AG09309 (cell line): ENCODE results near the gene KANSL1L.

ENCODE experiments used
- DNase-seq: peaks from one replicate; pipeline ENCODE4 v3.0.0-alpha.2; 2010; ENCODE audit warnings: low read depth
- H3K4me3 ChIP-seq: 2 replicates; pipeline ENCODE4 v1.5.1; 2011; ENCODE audit warnings: mild to moderate bottlenecking, low read depth, low read length, moderate library complexity; ENCODE audit not compliant: control insufficient read depth
- CTCF ChIP-seq: IDR thresholded peaks from 2 replicates; pipeline ENCODE4 v1.5.1; 2011; ENCODE audit warnings: mild to moderate bottlenecking, low read depth, low read length, inconsistent platforms; ENCODE audit not compliant: insufficient read depth, control insufficient read depth; ENCODE audit errors: missing control alignments

Gene KANSL1L

GRCh38 chr2:210027608-210028007 lies 143.6 kb downstream of the KANSL1L start:
- H3K4me3 ChIP-seq, result no peak overlapping the region
- TF ChIP-seq CTCF, result no peak
- DNase-seq, result no peak

- H3K4me3 ChIP-seq, result no peak overlapping the region
- DNase-seq, result no peak
- TF ChIP-seq CTCF, result no peak
Observed at GRCh38 chr2:210022824-210023223, 148.4 kb downstream of the KANSL1L start.

- DNase-seq, result no peak
- H3K4me3 ChIP-seq, result no peak overlapping the region
- TF ChIP-seq CTCF, result no peak
Observed at GRCh38 chr2:210020138-210020537, 151.1 kb downstream of the KANSL1L start.

GRCh38 chr2:210009896-210010295 lies 161.3 kb downstream of the KANSL1L start:
- no peak for DNase-seq
- H3K4me3 ChIP-seq, result no peak overlapping the region

GRCh38 chr2:210009126-210009525 lies 162.1 kb downstream of the KANSL1L start:
- H3K4me3 ChIP-seq, result no peak overlapping the region
- TF ChIP-seq CTCF, result no peak
- DNase-seq, result no peak

More at GRCh38 chr2:210009896-210010295, 161.3 kb downstream of the KANSL1L start:
- TF ChIP-seq CTCF, result no peak

GRCh38 chr2:210007895-210008294 lies 163.3 kb downstream of the KANSL1L start:
- no peak for DNase-seq
- no peak for TF ChIP-seq CTCF
- no peak overlapping the region for H3K4me3 ChIP-seq

GRCh38 chr2:210004881-210005280 lies 166.3 kb downstream of the KANSL1L start:
- H3K4me3 ChIP-seq, result no peak overlapping the region
- DNase-seq, result no peak
- no peak for TF ChIP-seq CTCF
